GM23338 (cell line): ENCODE measurements around the gene MOGAT1. TPM values are rescaled to one million over a fixed set of nuclear protein-coding genes. Genes with fewer than 3 reads are reported as not detected.

Source experiments
- ATAC-seq: fragments of 200-7000 bp; cut with Tn5 transposase; 3 replicates; pipeline ENCODE4 v1.9.1; 2020
- DNase-seq: peaks from one replicate; pipeline ENCODE4 v3.0.0-alpha.2; 2015; ENCODE audit warnings: low spot score
- H2AFZ ChIP-seq: fragments of 200-600 bp; sonication (generic); 2 replicates; pipeline ENCODE4 v1.8.0; 2016; ENCODE audit warnings: antibody characterized with exemption, mild to moderate bottlenecking, moderate library complexity
- H3F3A ChIP-seq: fragments of 200-600 bp; sonication (generic); replicated peaks from 2 replicates; pipeline ENCODE4 v1.8.0; 2017; ENCODE audit warnings: antibody characterized with exemption, mixed run types, low read depth
- H3K27ac ChIP-seq: fragments of 200-600 bp; sonication (generic); 2 replicates; pipeline ENCODE4 v1.6.1; 2016; ENCODE audit warnings: low read depth
- H3K27me3 ChIP-seq: fragments of 200-600 bp; sonication (generic); 2 replicates; pipeline ENCODE4 v1.8.0; 2016; ENCODE audit warnings: mild to moderate bottlenecking, mixed run types, moderate library complexity; ENCODE audit not compliant: insufficient read depth
- H3K36me3 ChIP-seq: fragments of 200-600 bp; sonication (generic); 2 replicates; pipeline ENCODE4 v1.8.0; 2016; ENCODE audit warnings: mild to moderate bottlenecking; ENCODE audit not compliant: insufficient read depth
- H3K4me1 ChIP-seq: fragments of 200-600 bp; sonication (generic); 2 replicates; pipeline ENCODE4 v1.8.0; 2016; ENCODE audit warnings: mild to moderate bottlenecking, moderate library complexity; ENCODE audit not compliant: insufficient read depth
- H3K4me2 ChIP-seq: fragments of 200-600 bp; sonication (generic); 2 replicates; pipeline ENCODE4 v1.7.1; 2017; ENCODE audit warnings: mixed run types
- H3K4me3 ChIP-seq: fragments of 200-600 bp; sonication (generic); 2 replicates; pipeline ENCODE4 v1.6.1; 2016; ENCODE audit warnings: mixed run types
- H3K79me2 ChIP-seq: fragments of 200-600 bp; sonication (generic); replicated peaks from 2 replicates; pipeline ENCODE4 v1.8.0; 2017; ENCODE audit warnings: mild to moderate bottlenecking; ENCODE audit not compliant: insufficient read depth
- H3K9me2 ChIP-seq: fragments of 200-600 bp; sonication (generic); 2 replicates; pipeline ENCODE4 v1.8.0; 2017; ENCODE audit not compliant: insufficient read depth
- H4K20me1 ChIP-seq: fragments of 200-600 bp; sonication (generic); replicated peaks from 2 replicates; pipeline ENCODE4 v1.8.0; 2017; ENCODE audit warnings: mild to moderate bottlenecking; ENCODE audit not compliant: insufficient read depth
- H3K27ac Mint-ChIP-seq: 2 replicates; pipeline ENCODE4 v1.8.0; 2020; ENCODE audit warnings: inconsistent platforms, mild to moderate bottlenecking, moderate library complexity, mixed read lengths
- H3K27me3 Mint-ChIP-seq: 3 replicates; pipeline ENCODE4 v1.8.0; 2022; ENCODE audit warnings: low read depth, mild to moderate bottlenecking, moderate library complexity, mixed read lengths, inconsistent platforms; ENCODE audit not compliant: insufficient read depth, poor library complexity
- H3K36me3 Mint-ChIP-seq: 3 replicates; pipeline ENCODE4 v1.8.0; 2021; ENCODE audit warnings: low read depth, mild to moderate bottlenecking, inconsistent platforms, moderate library complexity, mixed read lengths
- H3K4me1 Mint-ChIP-seq: 3 replicates; pipeline ENCODE4 v1.8.0; 2020; ENCODE audit warnings: mild to moderate bottlenecking, inconsistent platforms, mixed read lengths
- H3K4me3 Mint-ChIP-seq: 3 replicates; pipeline ENCODE4 v1.8.0; 2021; ENCODE audit warnings: moderate library complexity, mild to moderate bottlenecking, inconsistent platforms, mixed read lengths
- H3K9me3 Mint-ChIP-seq: 3 replicates; pipeline ENCODE4 v1.8.0; 2020; ENCODE audit warnings: moderate library complexity, mild to moderate bottlenecking, inconsistent platforms, mixed read lengths
- CREB1 ChIP-seq: fragments of 250-450 bp; sonication (Bioruptor Pico); IDR thresholded peaks from 2 replicates; pipeline ENCODE4 v1.5.0; 2020; ENCODE audit warnings: low read depth, mild to moderate bottlenecking, moderate library complexity
- CTCF ChIP-seq, 2 experiments: fragments of 200-600 bp in 1 of 2; sonication (generic) in 1 of 2; conservative IDR thresholded peaks; 2 replicates each; pipeline versions ENCODE4 v1.5.1 to v1.6.1; 2016 to 2017; ENCODE audit warnings: antibody characterized with exemption in 2 of 2, low read depth in 2 of 2, mild to moderate bottlenecking in 2 of 2, moderate library complexity in 1 of 2
- ETS1 ChIP-seq: IDR thresholded peaks from 2 replicates; pipeline ENCODE4 v1.6.1; 2016; ENCODE audit warnings: antibody characterized with exemption
- EZH2 ChIP-seq: fragments of 200-600 bp; sonication (generic); IDR thresholded peaks from one replicate; pipeline ENCODE4 v1.8.0; 2017; ENCODE audit warnings: antibody characterized with exemption, mild to moderate bottlenecking, low read depth; ENCODE audit not compliant: unreplicated experiment
- EZH2phosphoT487 ChIP-seq: fragments of 200-600 bp; sonication (generic); IDR thresholded peaks from one replicate; pipeline ENCODE4 v1.8.1; 2018; ENCODE audit warnings: antibody characterized with exemption; ENCODE audit not compliant: unreplicated experiment
- JUNB ChIP-seq: IDR thresholded peaks from one replicate; pipeline ENCODE4 v1.6.1; 2016; ENCODE audit warnings: antibody characterized with exemption; ENCODE audit not compliant: unreplicated experiment
- NANOG ChIP-seq: IDR thresholded peaks from 2 replicates; pipeline ENCODE4 v1.6.1; 2016; ENCODE audit warnings: antibody characterized with exemption, borderline replicate concordance
- STAT1 ChIP-seq: IDR thresholded peaks from one replicate; pipeline ENCODE4 v1.6.1; 2016; ENCODE audit warnings: antibody characterized with exemption; ENCODE audit not compliant: unreplicated experiment
- ZNF114 ChIP-seq: fragments of 250-450 bp; sonication (Bioruptor Pico); IDR thresholded peaks from 2 replicates; pipeline ENCODE4 v1.5.0; 2020; ENCODE audit warnings: mild to moderate bottlenecking, moderate library complexity
- ZNF331 ChIP-seq: fragments of 250-450 bp; sonication (Bioruptor Pico); IDR thresholded peaks from 2 replicates; pipeline ENCODE4 v1.5.0; 2020; ENCODE audit warnings: low read depth, mild to moderate bottlenecking, moderate library complexity
- ZNF462 ChIP-seq: fragments of 250-450 bp; sonication (Bioruptor Pico); IDR thresholded peaks from 2 replicates; pipeline ENCODE4 v1.5.0; 2020; ENCODE audit warnings: mild to moderate bottlenecking, moderate library complexity
- polyA plus RNA-seq: library from polyadenylated mRNA; unstranded; fragments of >200 nt; fragmentation: Nextera tagmentation; extraction: Ambion mirVana; gene quantifications from 2 replicates; pipeline ENCODE4 v1.2.1, GENCODE V29; 2016
- total RNA-seq: library from RNA; depleted of rRNA; stranded (reverse); fragments of >200 nt; shearing (Covaris generic); gene quantifications from 2 replicates; pipeline ENCODE4 v1.2.3, GENCODE V29; 2014

MOGAT1 gene
- total and polyA plus RNA-seq, 2 experiments from 2014 or later: 0.86 to 0.94 TPM

- no peak for ATAC-seq
- H3K79me2 ChIP-seq: no peaks in the 10 kb centered on the region
- no peaks in the 10 kb centered on the region for H3K4me1 ChIP-seq
- Mint-ChIP-seq H3K27me3 (no peaks in the 10 kb centered on the region), H3K9me3 (no peaks in the 10 kb centered on the region), H3K4me3 (no peak overlapping the region), H3K27ac (no peak overlapping the region), H3K4me1 (no peaks in the 10 kb centered on the region), H3K36me3 (peaks cover 78% of the 10 kb centered on the region)
- peaks cover 59% of the 10 kb centered on the region for H3K36me3 ChIP-seq
- H3K9me2 ChIP-seq: no peaks in the 10 kb centered on the region
- no peak overlapping the region for H2AFZ ChIP-seq
- DNase-seq: no peak
- H3F3A ChIP-seq: no peaks in the 10 kb centered on the region
- H3K4me3 ChIP-seq: no peak overlapping the region
- TF ChIP-seq EZH2phosphoT487 (no peak), STAT1 (no peak), JUNB (no peak), ETS1 (no peak), CREB1 (CRISPR knock-in tag) (no peak), EZH2 (no peak), CTCF (conservative IDR thresholded peaks at IDR 0.05; ENCODE audit: low read depth in 2 of 2) (no peak), ZNF331 (CRISPR knock-in tag) (no peak), ZNF114 (CRISPR knock-in tag) (no peak), NANOG (no peak), ZNF462 (CRISPR knock-in tag) (no peak)
- no peak overlapping the region for H3K27ac ChIP-seq
- H4K20me1 ChIP-seq: no peaks in the 10 kb centered on the region; the same call in 1 of the 2 replicates
- no peaks in the 10 kb centered on the region for H3K27me3 ChIP-seq
- H3K4me2 ChIP-seq: no peak overlapping the region
Measured at GRCh38 chr2:222627764-222628163, 43.7 kb upstream of the MOGAT1 start.
